ENCODE results near the gene PIAS4.

PIAS4 gene

DNA sequence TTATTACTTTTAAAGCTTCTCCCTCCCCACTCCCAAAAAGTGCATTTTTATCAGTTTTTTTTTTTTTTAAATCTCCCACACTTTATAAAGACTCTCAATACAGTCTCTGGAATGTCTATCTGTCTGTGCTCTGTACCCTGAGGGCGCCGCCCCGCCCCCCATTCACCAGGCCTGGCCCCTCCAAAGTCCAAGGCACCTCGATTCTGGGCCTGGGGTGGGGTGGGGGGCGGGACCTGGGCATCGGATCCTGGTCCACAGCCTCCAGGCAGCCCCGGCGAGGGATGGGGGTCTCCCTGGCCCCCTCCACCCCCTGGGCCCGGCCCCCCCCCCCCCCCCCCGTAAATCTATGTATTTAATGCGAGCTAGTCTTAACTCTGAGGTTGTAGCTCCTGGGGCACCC is 35.9 kb downstream of the PIAS4 start:
- no peak for DNase-seq

DNA sequence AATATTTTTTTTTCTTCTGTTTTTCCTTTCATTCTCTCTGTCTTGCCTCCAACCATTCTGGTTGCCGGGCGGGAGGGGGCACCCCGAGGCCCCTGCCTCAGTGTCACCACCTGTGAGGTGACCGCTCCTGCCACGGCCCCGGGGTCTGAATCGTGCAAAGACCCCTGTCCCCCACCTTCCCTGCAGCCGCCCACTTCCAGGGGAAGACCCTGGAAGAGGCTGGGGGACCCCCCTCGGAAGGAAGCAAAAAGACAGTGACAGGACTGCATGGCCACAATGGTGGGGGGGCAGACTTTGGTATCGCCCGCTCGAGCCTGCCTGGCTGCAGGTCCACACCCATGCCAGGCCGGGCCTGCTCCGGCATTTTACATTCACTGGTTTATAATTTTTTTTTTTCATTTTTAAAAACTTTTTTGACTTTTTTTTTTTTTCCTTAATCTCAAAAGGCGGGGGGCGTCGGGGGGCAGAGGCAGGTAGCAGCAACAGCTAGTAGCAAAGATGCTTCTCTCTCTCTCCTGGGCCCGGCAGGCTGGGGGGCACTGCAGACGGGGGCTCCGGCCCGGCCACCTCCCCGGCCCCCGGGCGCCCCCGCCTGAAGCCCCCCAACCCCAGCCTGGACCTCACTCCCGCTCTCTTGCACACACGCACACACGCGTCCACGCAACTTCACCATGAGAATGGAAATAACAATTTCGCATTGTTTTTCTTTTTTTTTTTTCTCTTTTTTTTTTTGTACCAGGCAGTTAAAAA is 36.6 kb downstream of the PIAS4 start:
- DNase-seq, result no peak

DNA sequence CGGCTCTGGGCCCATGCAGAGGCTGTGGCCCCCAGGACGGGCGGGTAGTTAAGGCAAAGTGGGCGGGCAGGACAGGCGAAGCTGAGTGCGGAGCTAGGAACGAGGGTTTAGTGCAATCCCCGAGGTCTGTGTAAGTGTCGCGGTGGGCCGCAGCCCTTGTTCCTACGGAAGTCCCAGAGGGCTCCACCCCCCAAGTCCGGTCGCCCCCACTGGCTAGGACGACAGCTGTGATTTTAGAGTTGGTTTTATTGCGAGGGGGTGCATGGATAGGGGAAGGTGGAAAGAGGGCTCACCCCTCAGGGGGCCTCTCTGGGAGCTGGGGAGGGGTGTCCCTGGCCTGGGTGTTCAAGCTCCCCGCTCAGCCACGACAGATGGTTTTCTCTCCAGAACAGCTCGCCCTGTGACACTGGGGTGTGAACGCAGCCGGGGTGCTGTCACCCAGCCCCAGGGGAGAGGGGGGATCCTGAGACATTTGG is 37.5 kb downstream of the PIAS4 start:
- DNase-seq, result no peak

DNA sequence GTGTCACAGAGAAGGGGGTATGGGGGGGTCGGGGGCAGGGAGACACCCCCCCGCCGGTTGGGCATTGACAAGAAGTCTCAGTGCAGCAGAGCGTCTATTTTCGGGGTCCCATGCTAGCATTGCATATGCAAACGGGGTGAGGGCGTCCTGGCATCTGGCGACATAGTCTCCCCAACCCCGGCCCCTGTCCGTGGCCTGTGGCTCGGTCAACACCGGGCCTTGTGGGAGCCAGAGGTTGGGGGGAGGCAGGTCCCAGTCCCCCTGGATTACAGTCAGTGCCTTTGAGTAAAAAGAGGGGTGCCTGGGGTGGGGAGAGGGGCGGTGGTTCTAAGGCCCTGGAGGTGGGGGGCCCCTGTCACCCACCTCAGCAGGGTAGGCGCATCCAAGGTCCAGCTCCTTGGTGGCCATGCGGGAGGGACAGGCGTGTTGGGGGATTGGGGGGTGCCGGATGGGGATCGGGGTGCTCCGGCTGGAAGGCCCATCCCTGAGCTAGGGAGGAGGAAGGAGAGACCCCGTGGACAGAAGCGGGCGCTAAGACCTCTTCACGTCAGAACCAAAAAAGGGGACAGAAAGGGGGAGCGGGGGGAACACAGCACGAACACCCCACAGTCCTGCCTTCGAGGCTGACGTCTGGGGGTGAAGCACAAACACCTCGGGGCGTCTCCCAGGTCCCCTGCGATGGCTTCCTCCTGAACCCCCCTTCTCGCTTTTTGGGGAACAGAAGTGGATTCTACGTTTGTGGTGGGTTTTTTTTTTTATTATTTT is 38.2 kb downstream of the PIAS4 start:
- no peak for DNase-seq

DNA sequence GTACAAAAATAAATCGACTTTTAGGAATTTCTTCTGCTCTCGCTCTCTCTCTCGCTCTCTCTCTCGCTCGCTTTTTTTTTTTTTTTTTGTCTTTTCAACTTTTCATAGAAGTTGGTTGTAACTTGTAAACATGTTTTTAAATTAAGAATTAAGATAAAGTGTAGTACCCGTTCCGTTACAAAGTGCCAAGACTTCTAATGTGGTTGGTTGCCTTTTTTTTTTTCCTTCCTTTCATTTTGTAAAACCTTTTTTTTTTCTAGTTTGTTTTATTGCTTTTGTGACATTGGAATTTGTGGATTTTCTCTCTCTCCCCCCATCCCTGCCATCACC is 38.8 kb downstream of the PIAS4 start:
- DNase-seq, result no peak

DNA sequence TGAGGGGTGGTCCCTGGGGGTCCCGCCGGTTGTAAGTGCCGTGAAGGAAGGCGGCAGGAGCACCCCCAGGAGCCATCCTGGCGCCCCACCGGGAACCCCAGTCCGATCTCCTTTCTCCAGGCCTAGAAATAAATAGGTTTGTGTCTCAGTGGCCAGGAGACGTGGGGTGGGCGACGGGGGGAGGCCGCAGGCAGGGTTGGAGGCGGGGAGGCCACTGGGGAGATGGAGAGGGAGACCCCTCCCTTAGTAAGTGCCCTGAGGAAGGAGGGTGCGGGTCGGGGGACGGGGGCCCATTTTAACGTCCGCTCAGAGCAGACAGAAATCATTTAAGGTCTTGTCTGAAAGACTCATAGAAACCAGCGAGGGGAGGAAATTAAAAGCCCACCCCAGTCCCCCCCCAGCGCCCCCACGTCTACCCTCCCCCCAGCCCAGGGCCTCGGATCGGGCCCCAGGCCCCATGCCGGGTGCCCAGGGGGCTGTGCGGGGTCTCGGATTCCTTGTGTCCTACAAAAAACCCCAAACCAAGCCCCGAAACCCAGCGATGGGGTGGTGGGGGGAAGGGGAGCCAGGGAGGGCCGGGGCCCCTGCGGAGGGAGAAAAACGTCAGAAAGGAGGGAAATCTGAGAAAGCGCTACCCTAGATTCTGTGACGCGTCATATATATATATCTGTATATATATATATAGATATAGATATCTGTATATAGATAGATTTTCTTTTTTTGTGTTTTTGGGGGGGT is 39.6 kb downstream of the PIAS4 start:
- no peak for DNase-seq

DNA sequence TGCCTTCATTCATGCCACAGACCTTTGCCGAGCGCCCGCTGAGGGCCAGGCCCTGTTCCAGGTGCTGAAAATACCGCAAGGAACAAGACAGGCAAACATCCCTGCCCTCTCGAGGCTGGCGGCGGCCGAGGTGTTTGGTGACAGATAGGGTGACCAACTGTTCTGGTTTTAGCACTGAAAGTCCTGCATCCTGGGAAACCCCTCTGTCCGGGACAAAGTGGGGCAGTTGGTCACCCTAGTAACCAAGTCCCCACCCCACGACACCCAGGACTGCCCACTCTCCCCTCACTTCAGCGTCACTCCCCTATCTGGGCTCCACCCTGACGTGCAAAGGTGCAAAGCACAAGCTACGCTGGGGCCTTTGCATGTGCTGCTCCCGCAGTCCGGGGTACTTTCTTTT is 41.9 kb downstream of the PIAS4 start:
- no peak for DNase-seq

DNA sequence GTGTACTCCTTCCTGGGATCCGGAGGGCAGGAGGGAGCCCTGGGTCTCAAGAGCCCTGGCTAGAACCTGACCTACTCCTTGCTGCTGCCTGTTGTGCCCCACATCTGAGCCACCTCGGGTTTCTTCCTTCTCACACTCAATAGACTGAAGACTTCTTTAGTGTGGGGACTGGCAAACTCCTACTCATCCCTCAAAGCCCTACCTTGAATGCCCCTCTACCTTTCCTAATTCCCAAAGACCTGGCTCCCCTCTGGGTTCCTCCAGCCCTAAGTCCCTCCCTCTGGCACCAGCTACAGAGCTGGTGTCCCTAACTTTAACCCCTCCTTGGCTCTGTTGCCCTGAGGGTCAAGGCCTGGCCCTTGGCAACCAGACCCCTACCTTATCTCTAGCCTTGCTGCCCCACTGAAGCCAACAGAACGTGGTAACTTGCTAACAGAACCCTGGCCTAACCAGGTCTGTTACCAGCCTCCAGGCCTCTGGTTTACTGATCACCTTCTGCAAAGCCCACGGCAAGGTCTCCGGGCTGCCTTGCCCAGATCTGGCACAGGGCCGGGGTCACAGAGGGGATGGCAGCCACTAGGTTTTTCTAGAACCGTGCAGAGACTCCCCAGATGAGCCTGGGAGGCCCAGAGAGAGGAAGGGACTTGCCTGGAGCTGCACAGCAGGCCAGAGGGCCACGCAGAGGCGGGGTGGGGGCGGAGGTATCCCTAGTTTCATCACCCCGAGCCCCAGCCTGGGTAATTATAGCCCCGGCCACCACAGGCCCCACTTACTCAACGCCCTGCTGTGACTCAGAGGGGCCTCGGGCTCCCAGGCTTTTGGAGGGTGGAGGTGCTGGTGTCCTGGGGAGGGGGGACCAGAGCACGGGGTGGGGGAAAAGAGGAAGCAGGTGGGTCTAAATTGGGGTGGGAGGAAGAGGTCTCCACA is 43.9 kb downstream of the PIAS4 start:
- DNase-seq, result no peak

DNA sequence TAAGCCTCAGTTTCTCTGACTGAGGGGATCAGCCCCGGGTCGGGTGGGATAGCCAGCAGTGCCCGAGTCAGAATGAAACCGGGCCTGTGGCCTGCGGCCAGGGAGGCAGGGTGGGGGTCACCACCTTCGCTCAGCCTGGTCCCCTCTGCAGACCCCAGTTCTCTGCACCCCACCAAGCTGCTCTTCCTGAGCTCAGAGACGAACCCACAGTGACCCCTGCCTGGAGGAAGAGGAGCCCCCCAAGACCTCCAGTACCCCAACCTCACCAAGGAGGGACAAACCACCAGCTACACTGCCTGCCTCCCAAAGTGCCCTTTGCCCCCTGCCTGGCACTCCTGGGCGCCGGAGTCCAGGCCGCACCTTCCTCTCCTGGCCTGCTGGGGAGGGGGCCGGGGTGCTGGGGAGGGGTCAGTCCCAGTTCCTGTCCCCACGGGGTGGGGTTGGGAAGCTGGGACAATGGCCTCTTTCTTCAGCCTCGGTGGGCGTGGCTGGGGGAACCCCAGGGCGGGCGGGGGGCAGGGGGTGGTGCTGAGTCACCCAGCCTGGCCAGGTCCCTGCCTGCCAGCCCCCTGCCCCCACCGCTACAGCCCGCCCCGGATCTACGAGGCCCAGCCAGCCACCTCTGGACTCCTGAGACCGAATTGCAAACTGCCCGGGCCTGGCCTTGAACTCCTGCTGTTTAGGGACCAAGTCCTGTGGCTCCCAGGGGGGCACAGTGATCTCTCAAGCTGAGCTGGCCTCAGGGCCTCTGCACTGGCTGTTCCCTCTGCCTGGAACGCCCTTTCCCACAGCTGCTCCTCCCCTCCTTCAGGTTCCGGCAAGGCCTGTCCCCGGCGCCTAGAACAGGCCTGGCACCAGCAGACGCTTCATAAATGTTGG is 44.8 kb downstream of the PIAS4 start:
- DNase-seq, result no peak

DNA sequence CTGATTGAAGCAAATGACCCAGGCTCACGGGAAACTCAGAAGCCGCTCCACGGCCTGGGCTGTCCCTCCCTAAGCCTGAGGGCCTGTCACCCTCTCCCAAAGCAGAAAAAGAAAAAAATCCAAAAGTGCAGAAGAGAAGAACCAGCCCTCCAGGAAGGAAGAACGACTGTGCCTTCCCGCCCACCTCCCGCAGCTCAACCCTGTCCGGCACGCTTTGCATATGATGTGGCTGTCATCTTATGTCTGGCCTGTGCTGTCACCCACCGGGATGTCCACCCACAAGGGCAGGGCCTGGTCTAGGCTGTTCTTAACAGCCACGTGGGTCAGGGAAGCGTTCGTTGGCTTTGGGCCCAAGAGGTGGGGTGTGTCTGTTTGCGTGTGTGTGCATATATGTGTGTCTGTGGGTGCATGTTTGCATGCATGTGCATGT is 45.5 kb downstream of the PIAS4 start:
- no peak for DNase-seq

DNA sequence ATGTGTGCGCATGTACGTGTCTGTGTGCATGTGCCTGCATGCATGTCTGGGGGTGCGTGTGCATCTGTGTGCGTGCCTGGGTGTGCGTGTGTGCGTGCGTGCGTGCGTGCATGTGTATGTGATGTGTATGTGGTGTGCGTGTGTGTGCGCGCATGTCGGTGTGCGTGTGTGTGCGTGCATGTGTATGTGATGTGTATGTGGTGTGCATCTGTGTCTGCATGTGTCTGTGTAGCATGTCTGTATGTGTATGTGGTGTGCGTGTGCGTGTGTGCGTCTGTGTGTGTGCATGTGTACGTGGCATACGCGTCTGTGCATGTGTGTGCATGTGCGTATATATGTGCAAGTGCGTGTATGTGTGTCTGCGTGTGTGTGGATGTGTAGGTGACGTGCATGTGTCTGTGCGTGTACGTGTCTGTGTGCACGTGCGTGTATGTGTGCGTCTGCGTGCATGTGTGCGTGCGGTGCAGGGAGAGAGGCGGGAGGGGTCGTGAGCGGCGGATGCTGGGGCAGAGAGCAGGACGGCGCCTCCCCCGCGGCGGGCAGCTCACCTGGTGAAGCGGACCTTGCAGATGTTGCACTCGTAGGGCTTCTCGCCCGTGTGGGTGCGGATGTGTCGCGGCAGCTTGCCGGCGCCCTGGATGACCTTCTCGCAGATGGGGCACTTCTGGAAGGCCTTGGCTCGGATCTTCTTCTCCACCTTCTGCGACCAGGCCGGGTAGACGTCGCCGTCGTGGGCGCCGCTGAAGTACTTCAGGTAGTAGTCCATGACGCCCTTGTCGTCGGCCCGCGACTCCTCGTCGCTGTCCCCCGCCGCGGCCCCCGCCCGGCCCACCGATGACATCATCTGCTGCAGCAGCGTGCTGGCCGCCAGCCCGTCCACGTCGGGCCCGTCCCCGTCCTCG is 46.1 kb downstream of the PIAS4 start:
- DNase-seq, result no peak

DNA sequence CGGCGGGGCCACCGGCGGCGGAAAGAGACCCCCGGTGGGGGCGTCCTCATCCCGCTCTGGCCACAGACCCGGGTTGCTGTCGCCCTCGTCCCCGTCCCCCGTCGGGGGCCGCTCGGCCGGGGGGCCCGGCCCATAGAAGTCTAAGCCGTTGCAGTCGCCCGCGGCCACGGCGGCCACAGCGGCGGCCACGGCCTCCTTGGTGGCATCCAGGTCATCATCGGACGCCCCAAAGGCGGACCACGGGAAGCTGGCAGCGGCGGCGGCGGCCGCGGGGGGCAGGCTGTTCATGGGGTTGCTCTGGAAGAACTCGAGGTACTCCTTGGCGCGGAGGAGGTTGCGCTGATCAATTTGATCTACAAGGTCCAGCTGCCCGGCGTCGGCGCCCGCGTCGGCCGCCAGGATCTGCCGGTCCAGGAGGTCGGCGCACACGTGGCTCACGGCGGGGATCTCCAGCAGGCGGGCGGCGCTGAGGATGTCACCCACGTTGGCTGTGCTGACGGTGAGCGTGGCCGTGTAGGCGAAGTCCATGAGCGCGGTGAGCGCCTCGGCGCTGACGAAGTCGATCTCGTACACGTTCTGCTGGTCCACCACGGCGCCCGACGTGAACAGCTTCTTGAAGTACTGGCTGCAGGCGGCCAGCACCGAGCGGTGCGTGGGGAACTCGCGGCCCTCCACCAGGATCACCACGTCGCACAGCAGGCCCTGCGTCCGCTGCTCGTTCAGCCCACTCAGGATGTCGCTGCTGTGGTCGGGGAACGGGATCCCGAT is 47.1 kb downstream of the PIAS4 start:
- DNase-seq, result no peak

DNA sequence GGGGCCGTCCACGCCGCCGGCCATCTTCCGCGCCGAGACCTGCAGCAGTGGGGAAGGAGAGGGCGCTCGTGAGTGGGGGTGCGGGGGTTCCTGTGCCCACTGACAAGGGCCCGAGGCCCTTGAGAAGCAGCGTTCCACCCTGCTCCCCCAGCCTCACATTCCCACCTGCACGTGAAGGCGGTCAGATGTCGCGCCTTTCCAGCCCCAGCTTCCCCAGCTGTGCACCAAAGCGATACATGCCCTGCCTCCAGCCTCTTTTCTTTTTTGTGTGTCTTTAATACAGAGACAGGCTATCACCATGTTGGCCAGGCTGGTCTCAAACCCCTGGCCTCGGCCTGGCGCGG is 47.6 kb downstream of the PIAS4 start:
- no peak for DNase-seq

DNA sequence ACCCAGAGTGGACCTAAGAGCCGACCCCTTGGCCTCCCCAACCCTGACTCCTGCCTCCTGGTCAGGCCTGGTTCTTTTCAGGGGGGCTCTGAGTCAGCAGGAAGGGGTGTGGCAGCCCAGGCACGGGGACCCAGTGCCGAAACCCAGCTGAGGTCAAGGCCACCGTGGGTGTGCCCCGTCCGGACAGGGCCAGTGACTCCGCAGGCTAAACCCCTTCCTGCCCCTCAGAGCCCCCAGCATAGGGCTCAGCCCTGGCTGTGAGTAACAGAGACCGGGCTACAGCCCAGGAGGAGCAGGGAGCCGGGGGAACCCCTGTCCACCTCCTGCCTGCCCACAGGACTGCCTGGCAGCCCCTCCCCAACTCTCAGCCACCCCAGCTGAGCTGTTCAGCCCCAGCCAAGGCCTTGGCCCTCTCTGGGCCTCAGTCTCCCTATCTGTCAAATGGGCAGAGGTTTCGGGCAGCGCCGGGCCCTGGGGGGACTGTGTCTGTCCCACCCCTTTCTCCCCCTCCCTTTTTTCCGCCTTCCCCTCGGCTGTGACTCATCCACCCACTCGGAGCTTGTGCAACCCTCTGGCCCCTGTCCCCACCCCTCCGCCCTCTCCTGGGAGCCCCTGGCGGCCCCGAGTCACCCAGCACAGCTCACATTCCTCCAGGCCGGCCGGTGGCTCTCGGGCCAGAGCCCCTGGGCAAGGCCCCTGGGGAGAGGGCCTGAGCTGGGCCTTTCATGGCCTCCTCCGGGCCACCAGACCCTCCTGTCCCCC is 50.6 kb downstream of the PIAS4 start:
- no peak for DNase-seq

DNA sequence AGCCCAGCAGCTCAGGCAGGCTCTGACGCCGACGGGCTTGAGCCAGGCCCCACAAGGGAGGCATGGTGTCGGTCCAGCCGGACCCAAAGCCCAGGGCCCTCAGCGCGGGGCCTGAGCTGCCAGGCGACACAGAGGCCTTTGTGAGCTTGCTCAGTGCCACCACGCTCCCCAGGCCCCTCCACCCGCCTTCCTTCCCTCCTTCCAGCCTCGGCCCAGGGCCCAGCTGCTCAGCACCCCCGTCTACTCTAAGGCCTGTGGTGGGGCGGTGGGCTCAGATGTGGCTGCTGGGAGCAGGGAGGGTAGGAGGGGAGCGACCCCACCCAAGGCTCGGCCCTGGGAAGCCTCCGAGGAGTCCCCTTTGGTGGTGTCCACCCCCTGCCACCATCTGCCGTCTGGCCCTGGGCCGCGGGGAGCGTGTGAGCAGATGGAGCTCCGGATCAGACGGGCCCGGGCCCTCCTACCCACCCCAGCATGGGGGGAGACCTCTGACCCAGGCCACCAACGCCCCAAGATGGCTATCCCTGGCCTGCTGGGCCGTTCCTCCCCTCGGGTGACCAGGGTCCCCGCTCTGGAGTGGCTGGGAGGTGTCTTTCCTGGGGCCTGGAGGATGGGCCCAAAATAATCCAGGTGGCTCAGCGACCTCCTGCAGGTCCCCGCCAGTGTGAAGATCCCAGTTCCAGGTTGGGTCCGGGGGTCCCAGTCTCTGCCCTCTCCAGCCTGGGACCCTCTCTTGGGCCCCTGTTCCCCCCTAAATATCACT is 51.3 kb downstream of the PIAS4 start:
- no peak for DNase-seq

DNA sequence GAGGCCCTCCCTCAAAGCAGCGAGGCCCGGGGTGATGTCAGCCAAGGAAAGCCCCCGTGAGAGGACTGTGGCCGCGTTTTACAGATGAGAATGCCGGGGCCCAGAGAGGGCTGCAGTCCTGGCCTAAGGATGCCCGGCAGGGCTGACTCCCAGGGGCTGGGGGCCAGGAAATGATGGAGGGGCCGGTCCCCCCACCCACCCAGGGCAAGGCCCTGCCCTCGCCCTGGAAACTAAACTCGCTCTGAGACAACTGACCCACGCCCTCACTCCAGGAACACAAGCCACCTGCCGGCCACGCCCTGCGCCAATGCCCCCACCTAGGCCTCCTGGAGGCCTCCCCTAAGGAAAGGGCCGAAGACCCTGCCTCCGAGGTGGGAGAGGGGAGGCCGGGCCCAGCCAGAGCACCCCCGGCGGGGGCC is 51.9 kb downstream of the PIAS4 start:
- DNase-seq, result no peak

DNA sequence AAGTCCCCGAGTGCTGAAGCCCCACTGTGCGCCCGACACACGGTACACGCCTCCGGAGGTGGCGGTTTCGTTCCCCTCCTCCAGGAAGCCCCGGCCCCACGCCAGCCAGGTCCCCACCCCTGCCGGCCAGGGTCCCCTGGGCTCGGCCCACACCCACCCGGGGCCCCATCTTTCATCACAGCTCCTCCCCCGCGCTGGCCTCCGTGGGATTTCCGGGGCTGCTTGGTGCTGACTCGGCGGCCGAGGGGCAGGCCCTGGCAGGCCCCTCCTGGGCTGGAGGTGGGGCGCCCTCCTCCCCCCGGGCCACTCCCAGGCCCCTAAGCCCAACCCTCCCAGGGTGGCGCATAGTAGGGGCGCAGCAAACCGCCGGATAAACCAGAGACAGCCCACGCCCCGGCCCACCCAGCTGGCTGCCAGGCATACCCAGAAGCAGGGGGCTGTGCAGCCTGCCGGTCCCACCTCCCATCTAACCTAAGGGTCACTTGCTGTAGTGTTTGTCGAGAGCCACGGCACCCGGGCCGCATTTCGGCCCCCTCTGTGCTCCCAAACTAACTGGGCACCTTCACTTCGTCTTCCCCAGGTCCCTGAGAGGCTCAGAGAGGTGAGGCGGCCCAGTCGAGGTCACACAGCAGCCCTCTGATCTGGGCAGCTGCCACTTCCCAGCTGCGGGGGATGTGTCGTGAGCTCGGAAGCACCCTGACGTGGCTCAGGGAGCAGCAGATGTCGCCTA is 52.5 kb downstream of the PIAS4 start:
- no peak for DNase-seq
